ENCODE measurements around the gene TMPRSS5.

GRCh38 chr11:113655771-113656170 is 50.3 kb downstream of the TMPRSS5 start:
- TF ChIP-seq, protein P1, sequence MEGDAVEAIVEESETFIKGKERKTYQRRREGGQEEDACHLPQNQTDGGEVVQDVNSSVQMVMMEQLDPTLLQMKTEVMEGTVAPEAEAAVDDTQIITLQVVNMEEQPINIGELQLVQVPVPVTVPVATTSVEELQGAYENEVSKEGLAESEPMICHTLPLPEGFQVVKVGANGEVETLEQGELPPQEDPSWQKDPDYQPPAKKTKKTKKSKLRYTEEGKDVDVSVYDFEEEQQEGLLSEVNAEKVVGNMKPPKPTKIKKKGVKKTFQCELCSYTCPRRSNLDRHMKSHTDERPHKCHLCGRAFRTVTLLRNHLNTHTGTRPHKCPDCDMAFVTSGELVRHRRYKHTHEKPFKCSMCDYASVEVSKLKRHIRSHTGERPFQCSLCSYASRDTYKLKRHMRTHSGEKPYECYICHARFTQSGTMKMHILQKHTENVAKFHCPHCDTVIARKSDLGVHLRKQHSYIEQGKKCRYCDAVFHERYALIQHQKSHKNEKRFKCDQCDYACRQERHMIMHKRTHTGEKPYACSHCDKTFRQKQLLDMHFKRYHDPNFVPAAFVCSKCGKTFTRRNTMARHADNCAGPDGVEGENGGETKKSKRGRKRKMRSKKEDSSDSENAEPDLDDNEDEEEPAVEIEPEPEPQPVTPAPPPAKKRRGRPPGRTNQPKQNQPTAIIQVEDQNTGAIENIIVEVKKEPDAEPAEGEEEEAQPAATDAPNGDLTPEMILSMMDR (IDR thresholded peaks at IDR 0.05) = no peak
- TF ChIP-seq POLR2AphosphoS5 (IDR thresholded peaks at IDR 0.05) (no peak), EP300 (IDR thresholded peaks at IDR 0.05) (no peak)

Measured in esophagus muscularis mucosa (tissue), 4 donors.